GM18858 (cell line): ENCODE measurements around the gene LBHD1.
"Not testable (repeated sequence)": the region's sequence is repeated elsewhere in the genome, so short reads cannot be mapped to it uniquely, and the experiment has no call there.

Experiments
- ATAC-seq: cut with Tn5 transposase; IDR thresholded peaks from one replicate; pipeline ENCODE4 v1.9.1; 2021; ENCODE audit not compliant: unreplicated experiment

Gene LBHD1

GRCh38 chr11:62621567-62622470 is 50.2 kb downstream of the LBHD1 start, which contains the start of gene B3GAT3:
B3GAT3 (minus strand) TSS chr11:62621986; CDS start chr11:62621947, 39 bp downstream.
- ATAC-seq = peak; percentile 88

GRCh38 chr11:62621027-62621566 is 51.0 kb downstream of the LBHD1 start:
- no peak for ATAC-seq

- ATAC-seq = not testable (repeated sequence)
Measured at GRCh38 chr11:62616957-62617356, 55.1 kb downstream of the LBHD1 start.

- ATAC-seq = no peak
Measured at GRCh38 chr11:62615521-62615920, 56.5 kb downstream of the LBHD1 start.

GRCh38 chr11:62614275-62614674 is 57.8 kb downstream of the LBHD1 start:
- no peak for ATAC-seq

- no peak for ATAC-seq
Measured at GRCh38 chr11:62613291-62613778, 58.7 kb downstream of the LBHD1 start.
